Measurements from ENCODE around the gene KIZ.

DNA sequence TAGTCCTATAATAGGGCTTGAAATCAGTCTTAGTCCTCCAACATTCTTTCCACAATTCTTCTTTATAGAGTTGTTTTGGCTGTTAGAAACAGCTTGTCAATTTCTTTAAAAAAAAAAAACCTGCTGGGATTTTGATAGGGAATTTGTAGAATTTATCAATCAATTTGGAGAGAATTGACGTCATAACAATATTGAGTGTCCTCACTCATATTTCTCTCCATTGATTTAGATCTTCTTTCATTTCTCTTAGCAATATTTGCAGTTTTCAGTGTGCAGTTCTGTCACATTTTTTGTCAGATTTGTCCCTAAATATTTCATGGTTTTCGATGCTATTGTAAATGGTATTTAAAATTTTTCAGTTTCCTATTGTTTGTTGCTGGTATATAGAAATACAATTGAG lies 14.5 kb upstream of the KIZ start:
- no peak for TF ChIP-seq POLR2AphosphoS5 (IDR thresholded peaks at IDR 0.05; ENCODE audit: low read depth)
- TF ChIP-seq, protein P1, sequence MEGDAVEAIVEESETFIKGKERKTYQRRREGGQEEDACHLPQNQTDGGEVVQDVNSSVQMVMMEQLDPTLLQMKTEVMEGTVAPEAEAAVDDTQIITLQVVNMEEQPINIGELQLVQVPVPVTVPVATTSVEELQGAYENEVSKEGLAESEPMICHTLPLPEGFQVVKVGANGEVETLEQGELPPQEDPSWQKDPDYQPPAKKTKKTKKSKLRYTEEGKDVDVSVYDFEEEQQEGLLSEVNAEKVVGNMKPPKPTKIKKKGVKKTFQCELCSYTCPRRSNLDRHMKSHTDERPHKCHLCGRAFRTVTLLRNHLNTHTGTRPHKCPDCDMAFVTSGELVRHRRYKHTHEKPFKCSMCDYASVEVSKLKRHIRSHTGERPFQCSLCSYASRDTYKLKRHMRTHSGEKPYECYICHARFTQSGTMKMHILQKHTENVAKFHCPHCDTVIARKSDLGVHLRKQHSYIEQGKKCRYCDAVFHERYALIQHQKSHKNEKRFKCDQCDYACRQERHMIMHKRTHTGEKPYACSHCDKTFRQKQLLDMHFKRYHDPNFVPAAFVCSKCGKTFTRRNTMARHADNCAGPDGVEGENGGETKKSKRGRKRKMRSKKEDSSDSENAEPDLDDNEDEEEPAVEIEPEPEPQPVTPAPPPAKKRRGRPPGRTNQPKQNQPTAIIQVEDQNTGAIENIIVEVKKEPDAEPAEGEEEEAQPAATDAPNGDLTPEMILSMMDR (conservative IDR thresholded peaks at IDR 0.05; ENCODE audit: low read depth in 2 of 2): no peak
- TF ChIP-seq CREB1 (CRISPR knock-in tag; IDR thresholded peaks at IDR 0.05; ENCODE audit: low read depth): no peak
- TF ChIP-seq ZNF114 (CRISPR knock-in tag; IDR thresholded peaks at IDR 0.05): no peak
- no peak for TF ChIP-seq JUNB (IDR thresholded peaks at IDR 0.05; ENCODE audit: unreplicated experiment)
- no peak for TF ChIP-seq EZH2 (IDR thresholded peaks at IDR 0.05; ENCODE audit: low read depth, unreplicated experiment)
- TF ChIP-seq, protein P2, sequence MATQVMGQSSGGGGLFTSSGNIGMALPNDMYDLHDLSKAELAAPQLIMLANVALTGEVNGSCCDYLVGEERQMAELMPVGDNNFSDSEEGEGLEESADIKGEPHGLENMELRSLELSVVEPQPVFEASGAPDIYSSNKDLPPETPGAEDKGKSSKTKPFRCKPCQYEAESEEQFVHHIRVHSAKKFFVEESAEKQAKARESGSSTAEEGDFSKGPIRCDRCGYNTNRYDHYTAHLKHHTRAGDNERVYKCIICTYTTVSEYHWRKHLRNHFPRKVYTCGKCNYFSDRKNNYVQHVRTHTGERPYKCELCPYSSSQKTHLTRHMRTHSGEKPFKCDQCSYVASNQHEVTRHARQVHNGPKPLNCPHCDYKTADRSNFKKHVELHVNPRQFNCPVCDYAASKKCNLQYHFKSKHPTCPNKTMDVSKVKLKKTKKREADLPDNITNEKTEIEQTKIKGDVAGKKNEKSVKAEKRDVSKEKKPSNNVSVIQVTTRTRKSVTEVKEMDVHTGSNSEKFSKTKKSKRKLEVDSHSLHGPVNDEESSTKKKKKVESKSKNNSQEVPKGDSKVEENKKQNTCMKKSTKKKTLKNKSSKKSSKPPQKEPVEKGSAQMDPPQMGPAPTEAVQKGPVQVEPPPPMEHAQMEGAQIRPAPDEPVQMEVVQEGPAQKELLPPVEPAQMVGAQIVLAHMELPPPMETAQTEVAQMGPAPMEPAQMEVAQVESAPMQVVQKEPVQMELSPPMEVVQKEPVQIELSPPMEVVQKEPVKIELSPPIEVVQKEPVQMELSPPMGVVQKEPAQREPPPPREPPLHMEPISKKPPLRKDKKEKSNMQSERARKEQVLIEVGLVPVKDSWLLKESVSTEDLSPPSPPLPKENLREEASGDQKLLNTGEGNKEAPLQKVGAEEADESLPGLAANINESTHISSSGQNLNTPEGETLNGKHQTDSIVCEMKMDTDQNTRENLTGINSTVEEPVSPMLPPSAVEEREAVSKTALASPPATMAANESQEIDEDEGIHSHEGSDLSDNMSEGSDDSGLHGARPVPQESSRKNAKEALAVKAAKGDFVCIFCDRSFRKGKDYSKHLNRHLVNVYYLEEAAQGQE (IDR thresholded peaks at IDR 0.05; ENCODE audit: unreplicated experiment): no peak
- TF ChIP-seq ZNF331 (CRISPR knock-in tag; IDR thresholded peaks at IDR 0.05; ENCODE audit: low read depth): no peak

Data from GM23338 (cell line).